Psoas muscle (tissue), 8 donors: Measurements from ENCODE around the gene ITPR1. TPM values are rescaled to one million over a fixed set of nuclear protein-coding genes. Genes with fewer than 3 reads are reported as not detected.

Experiments used
- ATAC-seq, 4 donors: fragments of 200-7000 bp; cut with Tn5 transposase; one replicate each; pipeline ENCODE4 v1.9.1; 2020; ENCODE audit warnings: moderate library complexity in 3 of 4, mild to moderate bottlenecking in 2 of 4
- DNase-seq, 2 donors: peaks; one replicate each; pipeline ENCODE4 v3.0.0-alpha.2; 2020
- H3K27ac ChIP-seq: fragments of 200-600 bp; one replicate; pipeline ENCODE4 v1.8.0; 2022
- H3K27me3 ChIP-seq, 3 donors: fragments of 200-600 bp in 1 of 3; one replicate each; pipeline versions ENCODE4 v1.6.1 to v1.8.0; 2013 to 2022; ENCODE audit warnings: low read length in 2 of 3, mild to moderate bottlenecking in 2 of 3, moderate library complexity in 1 of 3; ENCODE audit not compliant: insufficient read depth in 3 of 3
- H3K36me3 ChIP-seq, 2 donors: fragments of 200-600 bp in 1 of 2; one replicate each; pipeline versions ENCODE4 v1.6.1 to v1.8.0; 2013 to 2022; ENCODE audit warnings: low read depth in 1 of 2, mild to moderate bottlenecking in 1 of 2, moderate library complexity in 1 of 2; ENCODE audit not compliant: insufficient read depth in 1 of 2
- H3K4me1 ChIP-seq: fragments of 200-600 bp; one replicate; pipeline ENCODE4 v1.8.0; 2022
- H3K4me3 ChIP-seq: fragments of 200-600 bp; one replicate; pipeline ENCODE4 v1.8.0; 2022; ENCODE audit warnings: mild to moderate bottlenecking
- H3K9me3 ChIP-seq: fragments of 200-600 bp; one replicate; pipeline ENCODE4 v1.8.0; 2022
- WGBS, 3 donors: extraction: QIAGEN DNeasy Blood & Tissue Kit; methylation state at CpG; one replicate each; pipeline versions ENCODE4 v1.1.6 to v1.1.7; 2013; 5-methylcytosine and 5-hydroxymethylcytosine counted together
- intact Hi-C, 2 donors: fragments of 100-400 bp; cut with DNase I; formaldehyde crosslinking; loops; one replicate each; pipeline versions ENCODE4 v1.11.0 to v1.14.2; 2022
- polyA plus RNA-seq, 3 donors: library from polyadenylated mRNA; stranded (reverse); fragments of 200-250 nt; gene quantifications; one replicate each; pipeline ENCODE4 v1.2.3, GENCODE V29; 2013
- total RNA-seq, 4 donors: library from RNA; stranded (reverse); fragmentation: NEBNext Ultra II Directional in 2 of 4; extraction: Animal tissue kit (Norgen Biotek cat#: 25700) in 2 of 4; gene quantifications; one replicate each; pipeline versions ENCODE4 v1.2.1 to v1.2.4, GENCODE V29; 2021 to 2023
- TF ChIP-seq, protein P1 (sequence below): fragments of 200-600 bp; IDR thresholded peaks from one replicate; pipeline ENCODE4 v1.8.0; 2022; ENCODE audit warnings: antibody characterized with exemption
- donor health status: healthy with polysubstance abuse.
- donor health status: DM: no; HTN: no; CAD: no; lungs with moderate emphysema.
- donor health status: Bipolar disorder and iron deficiency.
- donor health status: healthy.
- donor health status: DM: yes; HTN: yes; CAD: no.
- donor health status: DM: no; HTN: no; CAD: no.
- donor health status: DM: no; HTN: no; CAD: no.
- donor health status: DM: yes; HTN: yes; CAD: no.

Gene ITPR1
- total and polyA plus RNA-seq, 7 donors, result 4.4 to 9.2 (median 8.8) TPM

DNA sequence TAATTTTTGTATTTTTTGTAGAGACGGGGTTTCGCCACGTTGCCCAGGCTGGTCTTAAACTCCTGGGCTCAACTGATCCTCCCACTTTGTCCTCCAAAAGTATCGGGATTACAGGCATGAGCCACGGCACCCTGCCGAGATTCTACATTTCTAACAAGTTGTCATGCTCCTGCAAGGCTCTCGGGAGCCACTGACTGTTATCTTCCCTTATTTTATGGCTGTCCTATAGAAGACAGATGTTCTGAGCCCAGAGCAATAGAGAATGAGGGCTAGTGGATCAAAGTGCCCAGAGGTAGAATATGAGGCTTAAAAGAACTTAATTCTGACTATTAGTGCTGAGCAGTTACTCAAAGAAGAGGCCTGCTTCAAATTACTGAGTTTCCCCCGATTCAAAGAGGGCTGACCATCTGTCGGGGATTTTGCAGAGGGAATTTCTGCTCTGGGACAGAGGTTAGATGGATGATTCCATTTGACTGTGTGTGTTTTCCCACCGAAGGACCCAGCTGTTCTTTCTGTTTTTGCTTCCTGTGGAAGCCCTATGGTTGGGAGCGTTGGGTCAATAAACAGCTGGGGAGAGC is 39.5 kb downstream of the ITPR1 start:
- TF ChIP-seq, protein P1, sequence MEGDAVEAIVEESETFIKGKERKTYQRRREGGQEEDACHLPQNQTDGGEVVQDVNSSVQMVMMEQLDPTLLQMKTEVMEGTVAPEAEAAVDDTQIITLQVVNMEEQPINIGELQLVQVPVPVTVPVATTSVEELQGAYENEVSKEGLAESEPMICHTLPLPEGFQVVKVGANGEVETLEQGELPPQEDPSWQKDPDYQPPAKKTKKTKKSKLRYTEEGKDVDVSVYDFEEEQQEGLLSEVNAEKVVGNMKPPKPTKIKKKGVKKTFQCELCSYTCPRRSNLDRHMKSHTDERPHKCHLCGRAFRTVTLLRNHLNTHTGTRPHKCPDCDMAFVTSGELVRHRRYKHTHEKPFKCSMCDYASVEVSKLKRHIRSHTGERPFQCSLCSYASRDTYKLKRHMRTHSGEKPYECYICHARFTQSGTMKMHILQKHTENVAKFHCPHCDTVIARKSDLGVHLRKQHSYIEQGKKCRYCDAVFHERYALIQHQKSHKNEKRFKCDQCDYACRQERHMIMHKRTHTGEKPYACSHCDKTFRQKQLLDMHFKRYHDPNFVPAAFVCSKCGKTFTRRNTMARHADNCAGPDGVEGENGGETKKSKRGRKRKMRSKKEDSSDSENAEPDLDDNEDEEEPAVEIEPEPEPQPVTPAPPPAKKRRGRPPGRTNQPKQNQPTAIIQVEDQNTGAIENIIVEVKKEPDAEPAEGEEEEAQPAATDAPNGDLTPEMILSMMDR, result no peak
- H3K4me1 ChIP-seq, result peaks cover 14% of the 10 kb centered on the region
- intact Hi-C loops, result no loop called here
- H3K27me3 ChIP-seq, result no peaks in the 10 kb centered on the region
- no peak overlapping the region for H3K27ac ChIP-seq
- 38 to 46% (median 41%) methylated on average over 11 of the region's 11 CpGs for WGBS, 3 donors
- no peak for DNase-seq
- no peak for ATAC-seq
- H3K4me3 ChIP-seq, result no peak overlapping the region
- no peaks in the 10 kb centered on the region for H3K36me3 ChIP-seq
- H3K9me3 ChIP-seq, result no peaks in the 10 kb centered on the region

DNA sequence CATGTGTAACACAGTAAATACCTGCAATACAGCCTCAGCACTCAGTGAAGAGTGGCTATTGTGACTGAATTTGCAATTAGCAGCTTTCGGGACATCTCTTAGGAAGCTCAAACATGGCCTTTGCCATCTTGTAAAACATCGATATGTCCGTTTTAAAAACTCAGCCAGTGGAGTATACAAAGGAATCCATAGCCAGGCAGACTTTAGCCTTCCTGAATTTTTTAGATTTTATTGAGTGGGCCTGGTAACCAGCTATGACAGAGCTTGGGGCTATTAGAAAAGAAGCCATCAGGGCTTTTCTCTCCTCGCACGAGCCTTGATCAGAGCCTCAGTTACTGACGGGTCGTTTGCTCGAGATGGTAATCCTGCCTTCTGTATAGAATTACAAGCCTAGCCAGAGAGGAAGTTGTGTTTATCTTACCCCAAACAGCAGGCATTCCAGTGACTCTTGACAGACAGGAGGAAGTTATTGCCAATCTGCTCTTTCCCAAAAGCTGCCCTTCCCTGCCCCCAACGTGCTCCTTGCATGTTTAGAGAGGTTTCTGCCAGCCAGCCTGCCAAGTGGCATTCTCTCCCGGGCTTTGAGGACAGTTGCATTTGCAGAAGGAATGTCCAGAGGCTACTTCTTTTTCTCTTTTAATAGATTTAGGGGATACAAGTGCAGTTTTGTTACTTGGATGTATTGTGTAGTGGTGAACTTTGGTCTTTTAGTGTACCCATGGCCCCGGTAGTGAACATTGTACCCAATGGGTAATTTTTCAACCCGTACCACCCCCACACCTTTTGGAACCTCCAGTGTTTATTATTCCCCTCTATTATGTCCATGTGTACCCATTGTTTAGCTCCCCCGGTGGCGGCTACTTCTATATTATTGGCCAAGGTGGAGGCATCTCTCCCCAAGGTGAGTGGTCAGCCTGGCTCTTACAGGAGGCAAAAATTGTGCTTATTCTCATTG is 40.6 kb downstream of the ITPR1 start:
- TF ChIP-seq, protein P1, result no peak
- peak overlapping the region; percentile 13 for H3K27ac ChIP-seq
- DNase-seq (peak in 1 of 2 donors; percentile 21), ATAC-seq (no peak)
- H3K27me3 ChIP-seq, result no peaks in the 10 kb centered on the region
- H3K36me3 ChIP-seq, result no peaks in the 10 kb centered on the region
- WGBS, 3 donors, result 38 to 44% (median 42%) methylated on average over 14 of the region's 14 CpGs
- H3K4me1 ChIP-seq, result peaks cover 14% of the 10 kb centered on the region
- peaks cover 7% of the 10 kb centered on the region for H3K9me3 ChIP-seq
- intact Hi-C loops, result no loop called here
- peak overlapping the region; percentile 17 for H3K4me3 ChIP-seq

DNA sequence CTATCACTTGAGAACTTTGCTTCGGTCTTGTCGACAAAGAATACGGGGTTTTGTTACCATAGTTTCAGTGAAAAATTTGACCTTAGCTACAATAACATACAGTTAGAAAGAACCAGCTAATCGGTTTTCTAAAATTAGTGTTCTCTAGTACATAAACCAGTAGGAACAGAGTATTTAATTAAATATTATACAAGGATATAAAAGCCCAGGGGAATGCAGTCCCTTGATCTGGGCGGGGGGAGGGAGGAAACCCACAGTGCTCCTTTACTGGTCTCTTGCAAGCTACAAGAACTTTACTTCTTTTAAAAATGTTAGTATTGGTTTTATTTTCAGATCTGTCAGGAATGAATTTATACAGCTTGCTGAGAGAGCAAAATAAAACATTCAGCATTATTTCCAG is 41.8 kb downstream of the ITPR1 start:
- H3K27ac ChIP-seq, result no peak overlapping the region
- no peak for ATAC-seq
- WGBS, 3 donors, result 66 to 76% (median 68%) methylated on average over 5 of the region's 5 CpGs

DNA sequence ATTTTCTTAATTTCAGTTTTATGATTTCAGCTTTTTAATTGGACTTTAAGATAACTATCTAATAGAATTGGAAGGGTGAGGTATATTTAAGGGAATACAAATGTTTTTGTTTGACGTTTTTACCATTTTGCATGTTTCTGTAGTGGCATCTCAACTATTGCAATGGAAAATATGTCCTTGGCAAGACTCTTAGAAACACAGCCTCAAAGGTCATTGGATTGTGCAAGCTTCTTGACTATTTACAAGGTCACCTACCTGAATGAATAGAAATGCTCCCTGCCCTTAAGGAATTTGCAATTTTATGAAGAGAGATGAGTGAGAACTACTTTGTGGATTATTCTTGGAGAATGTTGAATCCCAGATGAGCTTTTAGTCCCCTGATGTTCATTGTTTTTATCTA is 43.1 kb downstream of the ITPR1 start:
- 65 to 75% (median 72%) methylated on average over 1 of the region's 1 CpG for WGBS, 3 donors
- no peak overlapping the region for H3K27ac ChIP-seq
- H3K4me1 ChIP-seq, result peaks cover 14% of the 10 kb centered on the region

More for the DNA sequence above, 41.8 kb downstream of the ITPR1 start:
- H3K4me1 ChIP-seq, result peaks cover 14% of the 10 kb centered on the region
- no peak overlapping the region for H3K4me3 ChIP-seq
- no peak for DNase-seq
- H3K27me3 ChIP-seq, result no peaks in the 10 kb centered on the region
- intact Hi-C loops, result no loop called here
- TF ChIP-seq, protein P1, result no peak
- H3K9me3 ChIP-seq, result peaks cover 7% of the 10 kb centered on the region
- no peaks in the 10 kb centered on the region for H3K36me3 ChIP-seq

More for the DNA sequence above, 43.1 kb downstream of the ITPR1 start:
- no peaks in the 10 kb centered on the region for H3K27me3 ChIP-seq
- no peak for DNase-seq
- TF ChIP-seq, protein P1, result no peak
- intact Hi-C loops, result no loop called here
- peaks cover 16% of the 10 kb centered on the region for H3K9me3 ChIP-seq
- ATAC-seq, result no peak
- no peak overlapping the region for H3K4me3 ChIP-seq
- no peaks in the 10 kb centered on the region for H3K36me3 ChIP-seq
